ENCODE results near the gene GCSAML. TPM values are rescaled to one million over a fixed set of nuclear protein-coding genes. Genes with fewer than 3 reads are reported as not detected.
"Not testable (repeated sequence)": the region's sequence is repeated elsewhere in the genome, so short reads cannot be mapped to it uniquely, and the experiment has no call there.

The GCSAML gene
- total RNA-seq = not detected in 2 replicates

DNA sequence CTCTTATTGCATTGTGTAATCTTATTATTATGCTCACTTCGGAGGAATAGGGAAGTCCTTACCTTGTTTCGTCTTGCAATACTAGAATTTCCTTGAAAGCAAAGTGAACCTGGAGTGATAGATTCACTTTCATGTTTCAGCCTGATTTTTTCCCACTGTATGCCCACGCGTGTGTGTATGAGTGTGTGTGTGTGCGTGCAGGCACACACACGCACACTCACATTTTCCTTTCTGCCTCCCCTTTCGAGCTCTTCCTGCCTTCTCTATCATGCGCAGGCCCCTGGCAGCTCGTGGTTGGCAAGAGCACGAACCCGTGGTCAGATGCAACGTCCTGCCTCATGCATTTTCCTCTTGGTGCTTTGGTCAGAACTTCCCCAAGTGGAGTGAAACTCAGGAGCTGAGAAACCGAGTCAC is at the start of gene GCSAML:
TSS of gene GCSAML (plus strand) at position 366 of the 414 bp plus-strand sequence. CDS start 58 bp downstream, outside the sequence.
- no peak for DNase-seq (ENCODE audit: low read depth in 2 of 2)

DNA sequence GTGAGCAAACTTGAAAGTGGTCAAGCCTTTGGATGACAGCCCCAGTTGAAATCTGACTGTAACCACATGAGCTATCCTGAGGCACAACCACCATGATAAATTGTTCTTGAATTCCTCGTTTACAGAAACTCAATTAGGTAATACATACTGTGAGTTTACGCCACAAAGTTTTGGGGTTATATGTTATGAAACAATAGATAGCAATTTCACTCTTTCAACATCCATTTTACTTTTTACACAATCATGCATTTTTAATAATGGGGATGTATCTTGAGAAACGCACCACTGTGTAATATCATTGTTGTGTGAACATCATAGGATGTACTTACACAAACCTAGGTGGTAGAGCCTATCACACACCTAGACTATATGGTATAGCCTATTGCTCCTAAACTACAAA is 48.1 kb upstream of the GCSAML start:
- no peak for DNase-seq (ENCODE audit: low read depth in 2 of 2)

DNA sequence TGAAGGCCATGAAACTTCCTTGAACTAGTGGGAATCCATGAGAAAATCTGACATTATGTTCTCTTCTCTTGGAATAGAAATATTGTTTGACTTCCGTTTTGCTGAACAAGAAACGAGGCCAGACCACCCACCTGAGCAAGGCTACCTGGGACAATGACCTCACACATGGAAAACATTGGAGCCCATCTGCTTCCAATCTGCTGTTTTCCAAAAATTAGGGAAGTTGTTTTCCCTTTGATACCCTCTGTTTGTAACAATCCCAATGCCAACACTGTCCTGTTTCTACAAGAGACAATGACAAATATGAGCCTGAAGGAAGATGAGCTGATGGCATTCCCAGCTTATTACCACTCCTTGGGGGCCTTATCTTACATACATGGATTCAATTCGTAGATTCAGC is 42.1 kb upstream of the GCSAML start:
- no peak for DNase-seq (ENCODE audit: low read depth in 2 of 2)

DNA sequence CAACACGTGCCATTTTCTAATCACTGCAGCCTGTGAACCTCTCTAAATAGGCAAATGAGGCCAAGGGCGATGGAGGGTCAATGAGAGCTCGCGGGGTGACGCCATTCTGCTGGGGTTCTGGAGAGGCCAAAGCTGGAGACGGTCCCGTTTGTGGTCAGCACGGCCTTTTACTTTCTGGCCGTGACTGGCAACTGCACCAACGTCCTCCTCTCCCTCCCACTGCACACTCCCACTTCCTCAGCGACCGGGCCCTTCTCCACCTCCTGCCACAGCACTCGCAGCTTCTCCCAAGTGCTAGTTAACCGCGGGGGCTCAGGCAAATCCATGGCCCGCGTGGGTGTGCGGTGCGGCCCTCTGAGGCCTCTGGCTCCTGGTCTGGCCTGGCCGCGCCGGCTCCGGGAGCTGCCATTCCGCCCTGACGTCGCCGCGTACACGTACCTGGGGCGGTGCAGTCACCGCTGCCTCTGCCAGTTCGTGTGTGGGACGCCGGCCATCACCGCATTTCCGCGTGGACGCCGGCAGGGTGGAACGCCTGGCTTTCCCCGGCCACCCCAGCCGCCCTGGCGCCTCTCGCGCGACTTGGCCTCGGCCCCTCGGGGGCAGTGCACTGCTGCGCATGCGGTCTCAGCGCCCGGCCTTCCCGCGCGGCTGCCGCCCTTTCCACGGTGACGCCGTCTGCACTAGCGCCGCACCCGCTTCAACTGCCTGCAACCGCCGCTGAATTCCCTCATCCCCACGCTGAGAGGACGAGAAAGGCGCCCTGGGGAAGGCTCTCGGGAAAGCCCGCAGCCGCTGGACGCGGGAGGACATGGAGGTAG is 30.9 kb upstream of the GCSAML start:
- no peak for DNase-seq (ENCODE audit: low read depth in 2 of 2)

GRCh38 chr1:247518613-247518891 is 30.4 kb upstream of the GCSAML start:
- DNase-seq (ENCODE audit: low read depth in 2 of 2) = no peak

DNA sequence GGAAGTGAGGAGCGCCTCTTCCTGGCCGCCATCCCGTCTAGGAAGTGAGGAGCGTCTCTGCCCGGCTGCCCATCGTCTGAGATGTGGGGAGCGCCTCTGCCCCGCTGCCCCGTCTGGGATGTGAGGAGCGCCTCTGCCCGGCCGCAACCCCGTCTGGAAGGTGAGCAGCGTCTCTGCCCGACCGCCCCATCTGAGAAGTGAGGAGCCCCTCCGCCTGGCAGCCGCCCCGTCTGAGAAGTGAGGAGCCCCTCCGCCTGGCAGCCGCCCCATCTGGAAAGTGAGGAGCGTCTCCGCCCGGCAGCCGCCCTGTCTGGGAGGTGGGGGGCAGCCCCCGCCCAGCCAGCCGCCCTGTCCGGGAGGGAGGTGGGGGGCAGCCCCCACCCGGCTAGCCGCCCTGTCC is 27.0 kb upstream of the GCSAML start:
- not testable (repeated sequence) for DNase-seq (ENCODE audit: low read depth in 2 of 2)

DNA sequence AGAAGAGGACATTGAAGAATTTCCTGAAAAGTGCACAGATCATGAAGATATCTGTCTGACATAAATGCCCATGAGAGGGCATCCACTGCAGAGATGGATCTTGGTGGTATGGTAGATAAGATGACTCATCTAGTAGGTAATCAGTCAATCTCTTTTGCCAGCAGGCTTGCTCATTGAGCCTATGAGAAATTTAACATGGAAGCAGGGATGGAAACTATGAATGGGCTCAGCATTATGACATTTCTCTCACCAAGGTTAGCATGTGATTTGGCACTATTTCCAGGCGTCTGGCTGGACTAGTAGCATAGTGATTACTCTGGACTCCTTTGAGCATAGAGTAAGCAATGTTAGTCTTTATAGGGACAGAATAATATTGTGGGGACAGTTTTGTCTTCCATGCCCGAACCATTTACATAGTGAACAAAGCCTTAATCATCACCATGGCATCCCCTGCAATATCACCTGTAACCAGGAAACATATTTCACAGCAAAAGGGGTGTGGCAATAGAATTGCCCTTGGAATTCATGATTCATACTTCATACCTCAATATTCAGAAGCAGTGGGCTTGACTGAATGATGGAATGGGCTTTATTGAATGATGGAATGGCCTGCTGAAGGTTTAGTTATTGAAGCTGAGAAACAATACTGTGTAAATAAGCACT is 20.0 kb upstream of the GCSAML start:
- no peak for DNase-seq (ENCODE audit: low read depth in 2 of 2)

- no peak for DNase-seq (ENCODE audit: low read depth in 2 of 2)
Observed at GRCh38 chr1:247529771-247530355, 19.1 kb upstream of the GCSAML start.

DNA sequence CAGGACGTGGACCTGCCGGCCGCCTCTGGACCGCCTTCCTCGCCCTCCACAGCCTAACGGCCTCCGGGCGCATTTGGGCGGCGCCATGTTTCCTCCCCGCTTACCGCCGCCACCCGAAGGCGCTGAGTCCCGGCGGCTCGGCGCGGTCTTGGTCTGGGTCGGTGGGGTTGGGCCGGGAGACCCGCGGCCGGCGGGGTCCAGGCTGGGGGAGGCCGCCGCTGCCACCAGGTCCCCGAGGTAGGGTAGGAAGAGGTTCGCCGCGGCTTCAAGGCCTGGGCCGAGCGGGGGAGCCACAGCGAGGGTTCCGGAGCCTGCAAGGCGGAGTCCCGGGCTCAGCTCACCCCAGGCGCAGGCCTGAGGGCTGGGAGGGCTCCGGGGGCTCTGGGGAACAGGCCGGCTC is 18.1 kb upstream of the GCSAML start:
- DNase-seq (ENCODE audit: low read depth in 2 of 2) = no peak

DNA sequence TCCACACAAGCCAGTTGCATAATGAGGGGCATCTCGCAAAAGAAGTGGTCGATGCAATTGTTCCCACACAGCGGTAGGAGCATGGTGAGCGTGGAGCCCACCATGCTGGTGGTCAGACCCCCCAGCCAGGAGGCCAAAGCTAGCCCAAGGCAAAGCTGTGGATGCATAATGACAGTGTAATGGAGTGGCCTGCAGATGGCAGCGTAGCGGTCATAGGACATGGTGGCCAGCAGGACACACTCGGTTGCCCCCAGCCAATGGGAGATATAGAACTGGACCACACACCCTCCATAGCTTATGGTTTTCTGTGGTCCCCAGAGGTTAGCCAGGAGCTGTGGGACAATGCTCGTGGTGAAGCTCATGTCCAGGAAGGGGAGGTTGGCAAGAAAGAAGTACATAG is 17.0 kb upstream of the GCSAML start:
- no peak for DNase-seq (ENCODE audit: low read depth in 2 of 2)

DNA sequence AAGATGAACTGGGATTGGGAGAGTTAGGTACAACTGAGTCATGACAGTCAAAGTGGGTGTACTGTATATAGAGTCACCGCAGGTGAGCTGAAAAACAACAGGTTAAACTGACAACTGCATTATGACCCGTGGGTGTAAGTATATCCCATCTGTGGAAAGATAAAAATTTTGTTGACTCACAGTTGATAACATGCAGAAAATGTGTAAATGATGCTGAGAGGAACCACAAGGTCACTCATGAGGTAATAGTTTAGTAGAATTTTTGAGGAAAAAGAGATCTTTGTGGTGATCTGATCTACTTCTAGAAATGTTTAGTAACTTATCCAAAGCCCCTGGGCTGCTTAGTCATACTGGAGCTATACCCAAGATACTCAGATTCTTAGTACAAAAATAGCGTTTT is 13.5 kb upstream of the GCSAML start:
- DNase-seq (ENCODE audit: low read depth in 2 of 2) = no peak

DNA sequence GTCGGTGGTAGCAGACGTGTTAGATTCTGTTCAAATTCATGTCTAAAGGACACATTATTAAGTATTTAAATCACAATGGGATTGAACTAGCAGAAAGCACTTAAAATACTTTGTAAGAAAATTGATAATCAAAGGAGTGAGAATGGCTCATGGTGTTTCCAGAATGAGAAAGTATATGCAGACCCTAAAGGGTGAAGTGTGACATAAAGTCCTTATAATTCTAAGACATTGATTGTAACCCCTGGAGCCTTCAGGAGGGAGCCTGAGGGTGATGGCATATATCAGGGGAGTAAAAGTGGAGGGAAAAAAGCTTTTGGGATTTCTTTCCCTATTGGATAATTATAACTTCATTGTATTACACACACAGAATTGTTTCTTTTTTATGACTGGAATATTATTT is 12.6 kb upstream of the GCSAML start, which contains the start of gene OR2C3:
TSS of gene OR2C3 (minus strand) at position 101 of the 400 bp plus-strand sequence. CDS start 3,929 bp downstream, outside the sequence.
- no peak for DNase-seq (ENCODE audit: low read depth in 2 of 2)

GRCh38 chr1:247538561-247538960 is 10.4 kb upstream of the GCSAML start:
- no peak for DNase-seq (ENCODE audit: low read depth in 2 of 2)

DNA sequence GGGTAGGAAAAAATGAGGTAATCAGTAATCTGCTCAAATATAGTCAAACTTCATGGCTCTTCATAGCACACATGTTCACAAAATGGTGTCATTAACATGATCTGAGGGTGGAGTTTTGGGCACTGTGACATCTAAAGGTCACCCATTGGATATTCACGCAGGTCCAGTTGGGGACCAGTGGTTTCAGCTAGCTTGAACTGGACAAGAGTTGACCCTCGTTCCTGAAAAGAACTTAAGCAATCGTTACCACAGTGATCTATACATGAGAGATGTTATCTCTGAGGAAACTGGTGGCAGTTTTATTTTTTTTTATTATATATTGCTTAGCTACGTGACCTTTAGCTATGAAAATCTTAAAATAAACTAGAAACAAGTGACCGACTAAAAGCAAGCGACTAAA is 9.7 kb upstream of the GCSAML start:
- no peak for DNase-seq (ENCODE audit: low read depth in 2 of 2)

- no peak for DNase-seq (ENCODE audit: low read depth in 2 of 2)
Observed at GRCh38 chr1:247540581-247540980, 8.4 kb upstream of the GCSAML start.

DNA sequence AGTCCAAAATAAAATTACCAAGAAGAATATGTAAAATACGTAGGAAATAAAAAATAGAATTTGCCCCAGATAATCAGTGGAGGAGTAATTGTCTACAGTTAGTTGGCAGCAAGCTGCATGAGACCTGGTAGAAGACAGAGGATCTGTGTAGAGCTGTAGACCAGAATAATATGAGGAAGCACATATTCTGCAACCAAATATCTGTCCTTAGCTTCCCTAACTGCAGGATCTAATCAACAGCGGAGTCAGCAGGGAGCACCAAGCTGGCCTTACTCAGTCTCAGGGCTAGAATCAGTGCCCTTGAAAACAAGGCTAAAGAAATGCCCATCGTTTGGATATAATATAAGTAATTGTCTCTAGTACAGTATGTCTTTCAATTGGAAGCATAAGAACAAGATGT is 6.1 kb upstream of the GCSAML start:
- DNase-seq (ENCODE audit: low read depth in 2 of 2) = no peak

DNA sequence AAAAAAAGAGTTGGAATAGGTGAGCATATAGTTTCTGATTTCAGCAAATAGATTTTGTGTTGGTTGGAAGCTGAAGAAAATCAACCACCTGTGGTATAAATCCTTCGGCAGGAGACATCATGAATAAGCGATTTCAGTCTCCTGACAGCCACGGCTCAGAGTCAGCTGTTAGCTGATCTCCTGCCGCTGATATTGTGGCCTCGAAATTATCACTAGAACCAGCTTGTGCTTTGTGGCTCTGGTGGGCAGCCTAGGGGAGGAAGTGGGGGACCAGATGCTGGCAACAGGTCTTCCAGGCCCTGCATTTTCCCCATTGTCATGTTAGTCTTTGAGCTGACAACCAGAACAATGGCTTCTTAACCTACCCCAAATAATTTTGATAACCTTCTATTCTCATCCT is 842 bp upstream of the GCSAML start:
- no peak for DNase-seq (ENCODE audit: low read depth in 2 of 2)

GRCh38 chr1:247551721-247552120 is 2.8 kb downstream of the GCSAML start:
- no peak for DNase-seq (ENCODE audit: low read depth in 2 of 2)

DNA sequence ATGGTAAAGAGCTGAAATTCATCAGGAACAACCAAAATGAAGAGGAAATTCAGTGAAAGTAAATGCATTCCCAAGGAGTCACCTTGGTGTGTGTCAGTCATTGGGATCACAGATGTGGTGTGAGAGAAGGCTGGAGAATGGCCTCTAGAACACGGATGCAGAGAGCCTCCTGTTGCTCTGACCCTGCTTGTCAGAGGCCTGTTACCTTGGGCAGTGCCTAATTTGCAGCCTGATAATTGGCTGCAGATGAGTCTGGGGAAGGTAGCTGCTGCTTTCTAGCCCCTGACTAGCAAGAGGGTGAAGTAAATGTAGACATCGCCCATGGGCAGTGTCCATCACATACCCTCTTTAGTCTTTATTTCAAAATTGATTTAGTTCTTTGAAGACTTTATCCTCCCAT is 3.3 kb downstream of the GCSAML start:
- no peak for DNase-seq (ENCODE audit: low read depth in 2 of 2)

DNA sequence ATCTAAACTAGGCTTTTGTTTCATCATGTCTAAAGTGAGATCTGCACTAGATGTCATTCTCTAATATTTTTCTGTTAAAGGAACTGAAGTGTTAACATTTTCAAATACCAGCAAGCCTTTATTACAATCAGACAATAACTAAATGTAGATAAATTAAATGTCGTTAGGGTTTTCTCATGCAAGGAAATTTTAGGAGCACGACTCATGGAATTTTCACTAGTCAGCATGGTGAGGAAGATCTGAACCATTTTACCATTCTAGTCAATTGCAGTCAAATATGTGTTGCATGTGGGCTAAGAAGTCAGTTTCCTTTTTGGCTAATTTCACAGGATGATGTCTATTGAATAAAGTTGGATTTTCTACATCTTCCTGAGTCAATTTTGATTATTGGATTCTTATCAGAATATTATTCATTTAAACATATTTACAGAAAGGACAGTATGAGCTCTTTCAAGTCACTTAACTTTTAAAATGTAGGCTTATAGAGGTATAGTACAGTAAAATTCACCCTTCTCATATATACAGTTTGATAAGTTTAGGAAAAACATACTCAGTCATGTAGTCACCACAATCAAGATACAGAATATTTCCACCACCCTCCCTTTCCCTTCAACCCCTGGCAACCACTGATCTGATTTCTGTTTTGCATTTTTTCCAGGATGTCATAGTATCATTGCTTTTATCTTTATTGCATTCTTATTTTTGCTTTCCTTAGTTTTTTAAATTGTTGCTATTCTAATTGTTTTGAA is 9.2 kb downstream of the GCSAML start:
- no peak for DNase-seq (ENCODE audit: low read depth in 2 of 2)

DNA sequence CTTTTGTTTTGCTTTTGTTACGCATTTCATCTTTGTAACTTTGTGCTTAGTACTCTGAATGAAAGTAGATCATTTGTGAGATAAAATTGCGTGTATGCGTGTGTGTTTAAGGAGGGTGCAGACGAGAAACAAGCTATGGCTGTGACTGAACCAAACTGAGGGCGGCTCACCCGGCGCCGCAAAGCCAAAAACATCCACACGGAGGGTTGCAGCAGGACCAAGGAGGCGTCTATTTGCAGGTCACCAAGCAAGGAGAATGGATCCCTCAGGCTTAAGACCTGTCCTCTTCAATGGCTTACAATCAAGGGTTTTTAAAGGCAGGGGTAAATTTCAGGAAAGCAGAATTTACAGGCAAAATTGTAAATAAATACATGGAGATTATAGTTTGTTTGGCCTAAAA is 12.8 kb downstream of the GCSAML start:
- no peak for DNase-seq (ENCODE audit: low read depth in 2 of 2)

DNA sequence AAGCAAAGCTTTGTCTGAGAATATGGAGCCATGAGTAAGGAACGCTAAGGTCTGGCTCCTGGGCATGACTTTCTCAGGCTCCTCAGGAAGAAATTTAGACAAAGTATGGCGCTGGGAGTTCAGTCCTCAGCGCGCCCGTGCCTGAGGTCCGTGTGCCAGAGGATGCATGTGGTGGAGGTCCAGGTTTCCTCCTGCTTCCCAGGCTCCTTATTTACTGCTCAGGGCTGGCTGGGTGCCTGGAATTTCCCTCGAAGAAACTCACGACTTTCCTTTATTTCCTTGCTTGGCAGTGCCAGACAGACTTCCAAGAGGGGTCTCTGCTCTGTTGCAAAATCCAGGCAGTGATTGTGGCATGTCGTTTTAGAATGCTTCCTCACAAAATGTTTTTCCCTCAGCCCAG is 13.3 kb downstream of the GCSAML start:
- DNase-seq (ENCODE audit: low read depth in 2 of 2) = no peak

Measured in dermis microvascular lymphatic vessel endothelial cell (primary cell).